NCI-H69 (cell line): Measurements from ENCODE around the gene ZNF641.
"Not testable (repeated sequence)": the region's sequence is repeated elsewhere in the genome, so short reads cannot be mapped to it uniquely, and the experiment has no call there.

ENCODE experiments used
- DNase-seq: peaks from one replicate; lab custom pipeline; 2025; lab: John Stamatoyannopoulos, UW

ZNF641 gene

DNA sequence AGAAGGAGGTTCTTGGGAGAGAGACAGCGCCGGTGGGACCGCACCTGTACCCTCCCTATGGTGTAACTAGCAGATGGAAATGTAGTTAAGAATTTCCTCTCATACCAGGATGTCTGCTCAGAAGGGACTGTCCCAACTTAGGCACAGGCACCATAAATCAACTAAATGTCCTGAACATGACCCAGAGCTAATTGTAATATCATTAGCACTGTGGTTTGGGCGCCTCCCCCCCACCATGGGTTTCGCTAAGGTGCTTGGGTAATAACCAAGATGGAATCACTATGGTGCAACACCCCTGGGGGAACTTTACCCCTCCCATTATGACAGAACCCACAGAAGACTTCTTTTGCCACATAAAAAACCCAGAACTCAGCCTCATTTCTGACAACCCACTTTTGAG lies 15.9 kb downstream of the ZNF641 start:
- DNase-seq = no peak

DNA sequence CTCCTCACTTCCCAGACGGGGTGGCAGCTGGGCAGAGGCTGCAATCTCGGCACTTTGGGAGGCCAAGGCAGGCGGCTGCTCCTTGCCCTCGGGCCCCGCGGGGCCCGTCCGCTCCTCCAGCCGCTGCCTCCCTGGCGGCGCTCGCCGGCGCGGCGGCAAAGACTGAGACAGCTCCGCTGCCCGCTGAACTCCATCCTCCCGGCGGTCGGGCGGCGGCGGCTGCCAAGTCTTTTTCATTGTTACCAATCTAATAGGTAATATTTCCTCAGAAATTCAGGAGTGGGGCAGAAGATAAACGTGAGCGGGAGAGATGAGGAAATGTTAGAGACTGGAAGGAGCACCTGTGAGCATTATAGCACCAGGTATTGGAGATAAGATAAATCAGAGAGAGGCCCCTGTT lies 17.0 kb downstream of the ZNF641 start:
- DNase-seq = not testable (repeated sequence)

DNA sequence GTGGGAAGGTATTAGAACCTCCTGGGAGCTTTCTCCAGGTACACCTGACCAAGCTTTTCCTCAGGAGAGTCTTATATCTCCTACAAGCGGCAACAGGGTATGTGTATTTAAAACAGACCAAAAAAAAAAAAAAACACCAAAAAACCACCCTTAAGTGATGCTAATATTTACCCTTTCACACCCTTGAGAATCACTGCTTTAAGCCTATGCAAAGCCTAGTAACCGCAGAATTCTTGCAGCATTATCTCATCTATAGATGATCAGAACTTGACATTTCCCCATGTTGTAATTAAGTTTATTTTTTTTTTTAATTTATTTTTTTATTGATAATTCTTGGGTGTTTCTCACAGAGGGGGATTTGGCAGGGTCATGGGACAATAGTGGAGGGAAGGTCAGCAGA lies 19.3 kb downstream of the ZNF641 start:
- no peak for DNase-seq

DNA sequence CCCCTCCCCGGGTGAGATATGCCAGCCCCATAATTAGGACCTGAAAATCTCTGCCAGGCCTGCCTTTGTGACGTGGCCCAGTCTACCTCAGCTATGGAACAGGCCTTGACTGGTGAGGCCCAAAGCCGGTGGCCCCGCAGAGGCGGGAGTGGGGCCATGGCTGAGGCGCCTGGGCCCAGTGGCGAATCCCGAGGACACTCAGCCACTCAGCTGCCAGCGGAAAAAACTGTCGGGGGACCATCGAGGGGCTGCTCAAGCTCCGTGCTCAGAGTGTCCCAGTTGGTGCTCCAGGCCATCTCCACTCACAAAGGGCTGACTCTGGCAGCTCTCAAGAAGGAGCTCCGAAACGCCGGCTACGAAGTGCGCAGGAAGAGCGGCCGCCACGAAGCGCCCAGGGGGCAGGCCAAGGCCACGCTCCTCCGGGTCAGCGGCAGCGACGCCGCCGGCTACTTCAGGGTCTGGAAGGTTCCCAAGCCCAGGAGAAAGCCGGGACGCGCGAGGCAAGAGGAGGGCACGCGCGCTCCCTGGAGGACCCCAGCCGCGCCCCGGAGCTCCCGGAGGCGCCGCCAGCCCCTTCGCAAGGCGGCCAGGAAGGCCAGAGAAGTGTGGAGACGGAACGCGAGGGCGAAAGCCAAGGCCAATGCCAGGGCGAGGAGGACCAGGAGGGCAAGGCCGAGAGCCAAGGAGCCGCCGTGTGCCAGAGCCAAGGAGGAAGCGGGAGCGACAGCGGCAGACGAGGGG lies 21.4 kb downstream of the ZNF641 start:
- DNase-seq = no peak

DNA sequence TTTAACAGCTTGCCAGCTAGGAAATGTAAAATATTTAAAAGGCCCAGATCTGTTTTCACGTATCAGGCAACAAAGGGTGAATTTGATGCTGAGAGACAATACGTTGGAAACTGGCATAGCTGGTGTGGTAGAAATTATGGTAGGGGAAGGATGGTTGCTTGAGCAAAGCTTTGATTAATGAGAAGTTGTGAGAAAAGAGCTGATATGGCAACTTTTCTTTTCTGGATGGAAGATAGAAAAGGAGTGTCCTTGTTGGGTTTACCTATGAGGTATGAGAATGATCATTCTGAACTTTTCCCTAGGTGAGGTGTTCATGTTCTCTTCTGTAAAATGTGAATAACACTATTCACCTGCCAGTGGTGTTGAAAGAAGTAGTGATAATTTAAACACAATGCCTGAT lies 34.2 kb downstream of the ZNF641 start:
- no peak for DNase-seq

DNA sequence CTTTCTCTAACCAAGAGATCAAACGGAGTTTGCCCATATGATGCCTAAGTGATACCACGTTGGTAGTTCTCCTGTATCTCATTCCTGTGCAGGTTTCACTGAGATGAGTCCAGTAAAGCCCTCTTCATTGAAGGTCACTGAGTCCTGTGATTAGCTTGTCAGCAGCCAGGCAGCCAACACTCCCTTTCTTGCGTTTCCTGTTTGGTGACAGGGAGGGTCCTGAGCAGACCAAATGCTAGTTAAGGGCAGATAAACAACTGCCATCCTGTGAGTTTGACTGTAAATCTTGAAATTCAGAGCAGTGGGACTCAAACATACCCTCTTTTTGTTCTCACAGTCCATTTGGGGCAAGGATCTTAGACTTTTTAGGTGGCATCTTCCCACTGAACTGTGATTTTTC lies 39.4 kb downstream of the ZNF641 start:
- no peak for DNase-seq

DNA sequence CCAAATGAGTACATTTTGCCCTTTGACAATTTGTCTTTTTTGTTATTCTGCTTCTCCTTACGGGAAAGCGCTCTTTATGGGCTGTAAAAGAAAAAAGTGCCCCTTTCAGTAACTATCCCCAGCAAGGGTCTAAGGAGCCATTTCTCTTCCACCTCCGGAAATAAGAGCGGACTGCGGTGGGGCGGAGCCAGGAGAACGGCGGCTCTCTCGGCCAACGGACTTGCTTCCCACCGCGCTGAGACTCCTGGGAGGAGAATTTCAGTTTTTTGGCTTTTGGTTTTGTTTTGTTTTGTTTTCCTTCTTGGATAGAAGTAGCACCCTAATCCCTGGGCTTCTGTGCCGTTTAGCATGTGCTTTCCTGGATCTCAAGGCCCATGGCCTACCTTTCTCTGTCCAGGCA lies 43.5 kb downstream of the ZNF641 start:
- DNase-seq = no peak

DNA sequence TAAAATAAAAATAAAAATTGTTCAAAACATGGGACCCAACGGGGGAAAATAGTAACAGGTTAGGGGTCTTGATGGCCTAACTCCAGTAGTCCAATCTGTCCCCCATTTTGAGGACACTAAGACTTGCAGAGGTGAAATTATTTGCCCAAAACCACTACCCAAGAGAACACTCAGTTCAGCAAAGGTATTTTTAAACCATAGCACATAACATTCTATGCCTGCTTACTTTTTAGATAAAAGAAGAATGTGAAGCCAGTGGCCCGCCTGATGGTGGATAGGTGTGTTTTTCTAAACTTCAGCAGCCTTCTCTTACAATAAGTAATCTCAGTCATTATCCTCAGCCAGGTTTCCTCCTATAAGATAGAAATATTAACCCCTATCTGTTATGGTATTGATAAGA lies 45.5 kb downstream of the ZNF641 start:
- DNase-seq = no peak

DNA sequence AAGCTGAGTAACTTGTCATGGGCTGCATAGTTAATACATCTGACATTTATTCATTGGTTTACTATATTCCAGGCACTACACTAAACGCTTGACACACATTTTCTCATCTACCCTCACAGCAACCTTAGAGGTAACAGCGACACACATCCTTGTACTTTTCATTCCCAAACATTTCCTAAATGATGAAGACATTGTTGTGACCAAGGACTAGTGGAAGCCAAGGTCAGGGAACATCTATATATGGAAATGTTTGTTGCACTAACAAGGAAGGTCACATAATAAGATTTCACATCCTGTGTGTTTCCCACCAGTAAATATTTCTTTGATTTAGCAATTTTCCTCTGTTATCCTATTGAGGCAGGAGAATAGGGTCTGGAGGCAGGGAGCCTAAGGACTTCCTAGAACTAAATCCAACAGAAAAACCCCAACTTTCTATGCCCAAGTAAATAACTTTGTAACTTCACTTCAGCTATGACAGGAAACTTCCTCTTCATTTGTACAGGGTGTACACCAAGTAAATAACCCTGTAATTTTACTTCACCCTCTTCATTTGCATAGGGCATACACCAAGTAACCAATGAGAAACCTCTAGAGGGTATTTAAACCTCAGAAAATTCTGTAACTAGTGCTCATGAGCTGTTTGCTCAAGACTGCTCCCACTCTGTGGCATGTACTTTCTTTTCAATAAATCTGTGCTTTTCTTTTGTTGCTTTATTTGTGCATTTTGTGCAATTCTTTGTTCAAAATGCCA lies 48.4 kb downstream of the ZNF641 start:
- DNase-seq = no peak

DNA sequence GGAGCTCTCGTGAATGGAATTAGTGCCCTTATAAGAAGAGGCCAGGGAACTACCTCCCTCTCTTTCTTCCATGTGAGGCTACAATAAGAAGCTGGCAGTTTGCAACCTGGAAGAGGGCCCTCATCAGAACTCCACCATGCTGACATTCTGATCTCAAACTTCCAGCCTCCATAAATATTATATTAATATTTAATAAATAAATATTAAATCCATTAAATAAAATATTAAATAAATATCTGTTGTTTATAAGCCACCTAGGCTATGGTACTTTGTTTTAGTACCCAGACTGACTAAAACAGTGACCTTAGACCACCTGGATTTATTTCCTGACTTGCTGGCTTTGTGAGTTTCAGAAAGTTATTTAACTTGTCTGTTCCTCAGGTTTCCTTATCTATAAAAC lies 49.9 kb downstream of the ZNF641 start:
- no peak for DNase-seq

DNA sequence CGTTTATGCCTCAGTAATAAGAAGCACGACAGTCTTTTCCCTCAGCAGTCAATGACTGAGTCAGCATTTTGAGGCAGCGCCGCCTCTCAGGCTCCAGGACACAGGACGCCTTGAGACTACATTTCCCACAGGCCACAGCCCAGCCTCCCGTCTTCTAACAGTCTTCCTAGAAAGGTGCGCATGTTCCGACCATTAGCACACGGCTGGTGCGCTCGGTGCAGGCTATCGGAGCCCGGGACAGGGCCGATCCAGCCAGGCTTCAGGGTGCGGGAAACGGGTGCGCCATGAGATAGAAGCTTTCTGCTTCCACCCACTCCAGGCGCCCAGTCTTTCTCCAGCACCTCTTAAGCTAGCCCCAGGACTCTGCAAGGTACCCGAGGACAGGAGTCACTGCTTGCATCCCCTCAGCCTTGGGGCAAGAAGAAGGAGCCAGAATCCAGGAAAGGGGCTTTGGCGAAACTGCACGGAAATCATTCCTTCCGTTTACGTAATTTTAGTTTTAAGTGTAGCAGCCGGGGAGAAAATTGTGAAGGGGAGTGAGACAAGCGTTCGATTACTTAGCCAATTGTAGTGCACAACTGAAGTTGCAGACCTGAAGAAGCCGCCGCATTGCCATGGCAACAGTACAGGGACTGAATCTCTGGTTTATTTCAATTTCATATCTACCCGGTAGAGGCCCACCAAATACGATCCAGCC lies 54.0 kb downstream of the ZNF641 start:
- peak; percentile 43 for DNase-seq

DNA sequence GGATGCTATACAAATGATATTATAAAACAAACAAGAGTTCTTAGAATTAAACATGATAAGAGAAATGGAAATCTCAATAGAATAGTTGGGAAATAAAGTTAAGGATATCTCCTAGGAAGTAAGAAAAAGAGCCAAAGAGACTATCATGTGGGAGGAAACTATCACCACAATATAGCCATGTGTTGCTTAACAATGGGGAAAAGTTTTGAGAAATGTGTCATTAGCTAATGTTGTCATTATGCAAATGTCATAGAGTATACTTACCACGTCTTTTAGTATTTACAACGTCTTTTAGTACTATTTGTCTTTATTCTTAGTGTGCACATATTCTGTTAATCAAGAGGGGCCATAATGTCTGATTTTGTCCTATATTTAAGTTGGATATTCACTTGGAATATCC lies 58.7 kb downstream of the ZNF641 start:
- no peak for DNase-seq

DNA sequence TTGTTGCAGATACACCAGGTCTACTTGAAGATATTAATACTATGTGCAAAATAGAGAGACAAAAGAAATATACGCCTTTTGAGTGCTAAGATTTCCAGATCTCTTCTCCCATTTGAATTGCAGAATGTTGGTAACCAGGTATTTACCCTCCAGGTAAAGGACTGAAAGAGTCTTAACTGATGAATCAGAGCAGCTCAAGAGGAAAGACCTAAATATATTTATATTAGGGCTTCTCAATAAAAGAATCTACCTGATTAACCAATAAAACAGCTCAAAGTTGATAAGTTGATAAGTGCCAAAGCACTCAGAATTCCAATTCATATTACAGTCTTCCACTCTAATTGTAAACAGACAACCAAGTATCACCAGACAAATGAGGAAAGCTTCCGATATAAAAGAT lies 59.2 kb downstream of the ZNF641 start:
- DNase-seq = no peak

DNA sequence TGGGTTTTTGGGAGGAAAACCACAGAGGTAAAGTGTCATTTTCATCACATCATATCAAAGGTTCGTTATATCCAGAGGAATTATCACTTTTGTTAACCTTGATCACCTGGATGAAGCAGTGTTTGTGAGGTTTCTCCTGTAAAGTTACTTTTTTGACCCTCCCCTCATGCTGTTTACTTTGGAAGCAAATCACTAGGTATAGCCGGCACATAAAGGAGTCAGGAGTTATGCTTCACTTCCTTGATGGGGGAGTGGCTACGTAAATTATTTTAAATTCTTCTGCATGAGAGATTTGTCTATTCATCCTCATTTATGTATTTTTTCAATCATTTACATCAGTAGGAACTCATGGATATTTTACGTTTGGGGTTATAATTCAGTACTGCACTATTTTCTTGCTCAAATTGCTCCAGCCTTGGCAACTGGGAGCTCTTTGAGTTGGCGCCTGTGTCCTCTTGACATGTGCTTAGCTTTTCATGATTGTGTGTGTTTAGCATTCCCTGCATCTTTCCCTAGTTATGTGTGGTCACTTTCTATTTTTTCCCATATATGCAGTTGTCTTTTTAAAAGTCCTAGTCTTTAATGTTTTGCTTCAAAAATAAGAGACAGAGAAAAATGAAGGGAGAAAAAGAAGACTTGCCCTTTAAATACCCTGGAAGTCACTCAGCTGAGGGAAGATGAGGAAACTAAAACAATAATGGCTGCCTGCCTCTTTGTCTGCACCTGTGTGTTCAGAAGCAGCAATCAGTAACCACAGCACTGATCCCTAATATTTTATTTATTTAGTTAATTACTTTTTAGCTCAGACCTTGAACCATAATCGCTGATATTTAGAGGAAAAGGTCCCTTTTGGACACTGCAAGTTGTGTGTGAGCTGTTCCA lies 62.1 kb downstream of the ZNF641 start:
- peak; percentile 11 for DNase-seq
